ENCODE measurements around the gene LMF1.

The LMF1 gene

GRCh38 chr16:932831-933330 lies 37.9 kb downstream of the LMF1 start:
- no peak for TF ChIP-seq GATA1 (IDR thresholded peaks at IDR 0.05; ENCODE audit: low read depth, low read length)
- no peak for TF ChIP-seq POLR2A (IDR thresholded peaks at IDR 0.05; ENCODE audit: low read length)
- no peak for DNase-seq

- TF ChIP-seq GATA1 (IDR thresholded peaks at IDR 0.05; ENCODE audit: low read depth, low read length) = no peak
- TF ChIP-seq POLR2A (IDR thresholded peaks at IDR 0.05; ENCODE audit: low read length) = no peak
- DNase-seq = no peak
These were observed 38.9 kb downstream of the LMF1 start for GRCh38 chr16:931626-932500.

- TF ChIP-seq POLR2A (IDR thresholded peaks at IDR 0.05; ENCODE audit: low read length) (no peak), GATA1 (IDR thresholded peaks at IDR 0.05; ENCODE audit: low read depth, low read length) (no peak)
- no peak for DNase-seq
These were observed 39.6 kb downstream of the LMF1 start for GRCh38 chr16:931171-931570.

GRCh38 chr16:930511-930910 lies 40.3 kb downstream of the LMF1 start:
- DNase-seq = no peak
- TF ChIP-seq GATA1 (IDR thresholded peaks at IDR 0.05; ENCODE audit: low read depth, low read length) = no peak
- TF ChIP-seq POLR2A (IDR thresholded peaks at IDR 0.05; ENCODE audit: low read length) = no peak

- DNase-seq = no peak
- TF ChIP-seq GATA1 (IDR thresholded peaks at IDR 0.05; ENCODE audit: low read depth, low read length) (no peak), POLR2A (IDR thresholded peaks at IDR 0.05; ENCODE audit: low read length) (no peak)
These were observed 40.7 kb downstream of the LMF1 start for GRCh38 chr16:930076-930475.

- DNase-seq = no peak
- TF ChIP-seq POLR2A (IDR thresholded peaks at IDR 0.05; ENCODE audit: low read length) (no peak), GATA1 (IDR thresholded peaks at IDR 0.05; ENCODE audit: low read depth, low read length) (no peak)
These were observed 41.3 kb downstream of the LMF1 start for GRCh38 chr16:929227-930073.

- no peak for DNase-seq
- TF ChIP-seq POLR2A (IDR thresholded peaks at IDR 0.05; ENCODE audit: low read length) (no peak), GATA1 (IDR thresholded peaks at IDR 0.05; ENCODE audit: low read depth, low read length) (no peak)
These were observed 42.3 kb downstream of the LMF1 start for GRCh38 chr16:928526-928925.

GRCh38 chr16:927931-928330 lies 42.9 kb downstream of the LMF1 start:
- no peak for TF ChIP-seq GATA1 (IDR thresholded peaks at IDR 0.05; ENCODE audit: low read depth, low read length)
- no peak for TF ChIP-seq POLR2A (IDR thresholded peaks at IDR 0.05; ENCODE audit: low read length)
- DNase-seq = no peak

- no peak for DNase-seq
- no peak for TF ChIP-seq POLR2A (IDR thresholded peaks at IDR 0.05; ENCODE audit: low read length)
- no peak for TF ChIP-seq GATA1 (IDR thresholded peaks at IDR 0.05; ENCODE audit: low read depth, low read length)
These were observed 43.4 kb downstream of the LMF1 start for GRCh38 chr16:927406-927805.

- TF ChIP-seq GATA1 (IDR thresholded peaks at IDR 0.05; ENCODE audit: low read depth, low read length) = no peak
- TF ChIP-seq POLR2A (IDR thresholded peaks at IDR 0.05; ENCODE audit: low read length) = no peak
- no peak for DNase-seq
These were observed 44.1 kb downstream of the LMF1 start for GRCh38 chr16:926715-927114.

- DNase-seq = no peak
- no peak for TF ChIP-seq POLR2A (IDR thresholded peaks at IDR 0.05; ENCODE audit: low read length)
These were observed 46.0 kb downstream of the LMF1 start for GRCh38 chr16:924806-925205.

GRCh38 chr16:924063-924462 lies 46.7 kb downstream of the LMF1 start:
- no peak for TF ChIP-seq GATA1 (IDR thresholded peaks at IDR 0.05; ENCODE audit: low read depth, low read length)
- no peak for TF ChIP-seq POLR2A (IDR thresholded peaks at IDR 0.05; ENCODE audit: low read length)
- DNase-seq = no peak

GRCh38 chr16:923184-923583 lies 47.6 kb downstream of the LMF1 start:
- no peak for DNase-seq
- TF ChIP-seq POLR2A (IDR thresholded peaks at IDR 0.05; ENCODE audit: low read length) = no peak
- no peak for TF ChIP-seq GATA1 (IDR thresholded peaks at IDR 0.05; ENCODE audit: low read depth, low read length)

GRCh38 chr16:922051-922450 lies 48.7 kb downstream of the LMF1 start:
- no peak for TF ChIP-seq POLR2A (IDR thresholded peaks at IDR 0.05; ENCODE audit: low read length)
- TF ChIP-seq GATA1 (IDR thresholded peaks at IDR 0.05; ENCODE audit: low read depth, low read length) = no peak
- DNase-seq = no peak
